Liver (tissue), 9 donors: Measurements from ENCODE around the gene LRRC27. TPM values are rescaled to one million over a fixed set of nuclear protein-coding genes. Genes with fewer than 3 reads are reported as not detected.

Experiments used
- DNase-seq: peaks from one replicate; pipeline ENCODE4 v3.0.0-alpha.2; 2017; ENCODE audit warnings: low spot score
- H3K27ac ChIP-seq, 2 donors: one replicate each; pipeline ENCODE4 v1.7.0; 2013; ENCODE audit warnings: inconsistent platforms in 2 of 2, low read length in 2 of 2, control low read depth in 1 of 2, low read depth in 1 of 2, mild to moderate bottlenecking in 1 of 2
- H3K27me3 ChIP-seq, 4 donors: one replicate each; pipeline versions ENCODE4 v1.6.1 to v1.7.0; 2013; ENCODE audit warnings: low read length in 3 of 4, inconsistent platforms in 1 of 4, mild to moderate bottlenecking in 1 of 4, moderate library complexity in 1 of 4; ENCODE audit not compliant: control insufficient read depth in 4 of 4, insufficient read depth in 4 of 4
- H3K36me3 ChIP-seq, 4 donors: one replicate each; pipeline versions ENCODE4 v1.6.1 to v1.7.0; 2013; ENCODE audit warnings: low read length in 3 of 4, mild to moderate bottlenecking in 3 of 4, low read depth in 1 of 4, moderate library complexity in 1 of 4; ENCODE audit not compliant: control insufficient read depth in 4 of 4, insufficient read depth in 3 of 4
- H3K4me1 ChIP-seq, 4 donors: one replicate each; pipeline versions ENCODE4 v1.6.1 to v1.7.0; 2013; ENCODE audit warnings: low read length in 3 of 4, mild to moderate bottlenecking in 3 of 4, moderate library complexity in 1 of 4; ENCODE audit not compliant: control insufficient read depth in 4 of 4, insufficient read depth in 4 of 4
- H3K4me3 ChIP-seq, 3 donors: one replicate each; pipeline versions ENCODE4 v1.6.1 to v1.7.0; 2013; ENCODE audit warnings: low read length in 3 of 3, control low read depth in 1 of 3, low read depth in 1 of 3, mild to moderate bottlenecking in 1 of 3
- H3K9ac ChIP-seq, 2 donors: one replicate each; pipeline ENCODE4 v1.7.0; 2013; ENCODE audit warnings: low read length in 2 of 2, mild to moderate bottlenecking in 2 of 2, moderate library complexity in 2 of 2, control low read depth in 1 of 2, low read depth in 1 of 2
- H3K9me3 ChIP-seq, 4 donors: one replicate each; pipeline versions ENCODE4 v1.6.1 to v1.7.0; 2013; ENCODE audit warnings: low read length in 3 of 4; ENCODE audit not compliant: control insufficient read depth in 4 of 4
- EGR1 ChIP-seq, 2 donors: IDR thresholded peaks; 2 replicates each; pipeline ENCODE4 v1.6.1; 2016 to 2018; ENCODE audit warnings: antibody characterized with exemption in 2 of 2, low read depth in 2 of 2
- FOXA1 ChIP-seq: IDR thresholded peaks from 2 replicates; pipeline ENCODE4 v1.6.1; 2016; ENCODE audit warnings: antibody characterized with exemption
- FOXA2 ChIP-seq: IDR thresholded peaks from 2 replicates; pipeline ENCODE4 v1.6.1; 2016; ENCODE audit warnings: antibody characterized with exemption
- GABPA ChIP-seq, 2 donors: IDR thresholded peaks in 1 of 2; conservative IDR thresholded peaks in 1 of 2; 2 replicates each; pipeline ENCODE4 v1.6.1; 2016; ENCODE audit warnings: antibody characterized with exemption in 2 of 2, mild to moderate bottlenecking in 1 of 2, moderate library complexity in 1 of 2
- HNF4A ChIP-seq, 2 donors: conservative IDR thresholded peaks; 2 replicates each; pipeline ENCODE4 v1.6.1; 2016; ENCODE audit warnings: antibody characterized with exemption in 2 of 2, mild to moderate bottlenecking in 2 of 2
- HNF4G ChIP-seq: IDR thresholded peaks from 2 replicates; pipeline ENCODE4 v1.6.1; 2016; ENCODE audit warnings: antibody characterized with exemption
- JUND ChIP-seq, 2 donors: IDR thresholded peaks; 2 replicates each; pipeline ENCODE4 v1.6.1; 2016; ENCODE audit warnings: antibody characterized with exemption in 2 of 2
- NR2F2 ChIP-seq: IDR thresholded peaks from 2 replicates; pipeline ENCODE4 v1.6.1; 2016; ENCODE audit warnings: antibody characterized with exemption
- RAD21 ChIP-seq, 2 donors: IDR thresholded peaks; 2 replicates each; pipeline ENCODE4 v1.6.1; 2016; ENCODE audit warnings: antibody characterized with exemption in 2 of 2, mild to moderate bottlenecking in 2 of 2
- RXRA ChIP-seq, 2 donors: IDR thresholded peaks; 2 replicates each; pipeline ENCODE4 v1.6.1; 2017 to 2018; ENCODE audit warnings: antibody characterized with exemption in 2 of 2, mild to moderate bottlenecking in 1 of 2
- SP1 ChIP-seq: IDR thresholded peaks from 2 replicates; pipeline ENCODE4 v1.6.1; 2018; ENCODE audit warnings: antibody characterized with exemption, mild to moderate bottlenecking
- TAF1 ChIP-seq: conservative IDR thresholded peaks from 2 replicates; pipeline ENCODE4 v1.6.1; 2016; ENCODE audit warnings: antibody characterized with exemption, mild to moderate bottlenecking
- YY1 ChIP-seq: IDR thresholded peaks from 2 replicates; pipeline ENCODE4 v1.6.1; 2016; ENCODE audit warnings: antibody characterized with exemption, mild to moderate bottlenecking
- WGBS: extraction: QIAGEN DNeasy Blood & Tissue Kit; methylation state at CpG from one replicate; pipeline ENCODE4 v1.1.7; 2013; 5-methylcytosine and 5-hydroxymethylcytosine counted together
- polyA plus RNA-seq, 2 donors: library from polyadenylated mRNA; stranded (reverse) in 1 of 2; unstranded in 1 of 2; fragments of 200-250 nt in 1 of 2; fragments of >200 nt in 1 of 2; fragmentation: Nextera tagmentation in 1 of 2; extraction: Ambion mirVana in 1 of 2; gene quantifications; one replicate each; pipeline versions ENCODE4 v1.2.1 to v1.2.3, GENCODE V29; 2013 to 2015
- total RNA-seq, 2 donors: library from RNA; depleted of rRNA; stranded (reverse); fragments of >200 nt; gene quantifications; one replicate each; pipeline ENCODE4 v1.2.3, GENCODE V29; 2014
- TF ChIP-seq, protein P1 (sequence below): IDR thresholded peaks from 2 replicates; pipeline ENCODE4 v1.6.1; 2016; ENCODE audit warnings: antibody characterized with exemption
- TF ChIP-seq, protein P2 (sequence below): IDR thresholded peaks from 2 replicates; pipeline ENCODE4 v1.6.1; 2016; ENCODE audit warnings: antibody characterized with exemption
- TF ChIP-seq, protein P3 (sequence below): IDR thresholded peaks from 2 replicates; pipeline ENCODE4 v1.6.1; 2016; ENCODE audit warnings: antibody characterized with exemption
- TF ChIP-seq, protein P4 (sequence below): fragments of 150-350 bp; IDR thresholded peaks from 2 replicates; pipeline ENCODE4 v1.5.1; 2017; ENCODE audit warnings: improper control_type of control experiment, low read depth, low read length; ENCODE audit not compliant: missing input control
- TF ChIP-seq, protein P5 (sequence below): IDR thresholded peaks from 2 replicates; pipeline ENCODE4 v1.6.1; 2016; ENCODE audit warnings: antibody characterized with exemption, mild to moderate bottlenecking
- donor health status: healthy.
- donor health status: healthy.
- donor health status: healthy.
- donor health status: healthy.
- donor health status: healthy.

The LRRC27 gene
- total and polyA plus RNA-seq, 4 donors, result 1.8 to 2.8 (median 2.6) TPM

DNA sequence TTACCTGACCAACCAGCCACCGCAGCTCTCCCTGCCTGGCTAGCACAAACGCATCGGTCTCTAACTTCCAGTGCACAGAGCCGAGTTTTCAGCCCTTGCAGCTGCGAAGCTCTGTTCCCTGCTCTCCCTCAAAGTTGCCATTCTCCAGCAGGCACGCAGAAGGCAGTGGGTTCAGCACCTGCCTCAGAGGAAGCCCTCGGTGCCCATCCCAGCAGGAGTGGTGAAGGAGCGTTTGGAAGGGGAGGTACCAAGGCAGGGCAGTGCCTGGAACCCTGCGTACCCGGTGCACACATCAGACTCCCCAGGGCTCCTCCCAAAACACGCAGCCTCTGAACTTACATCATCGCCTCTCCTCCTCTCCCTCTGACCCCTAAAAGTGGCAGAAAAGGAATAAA is 22.5 kb upstream of the LRRC27 start:
- H3K9me3 ChIP-seq, result peaks cover 0 to 4% (median 0%) of the 10 kb centered on the region in 4 donors
- no peaks in the 10 kb centered on the region for H3K36me3 ChIP-seq
- H3K4me1 ChIP-seq, result peaks cover 6 to 18% (median 10%) of the 10 kb centered on the region in 4 donors
- 71% methylated on average over 12 of the region's 12 CpGs for WGBS
- H3K27ac ChIP-seq, result no peak overlapping the region
- H3K9ac ChIP-seq, result no peak overlapping the region
- no peak for TF ChIP-seq SP1
- no peak for TF ChIP-seq EGR1 (IDR thresholded peaks at IDR 0.05; ENCODE audit: low read depth in 2 of 2)
- no peak for TF ChIP-seq RXRA (IDR thresholded peaks at IDR 0.05)
- no peak for TF ChIP-seq FOXA2
- TF ChIP-seq FOXA1, result no peak
- no peak for TF ChIP-seq GABPA (IDR thresholded peaks at IDR 0.05 in 1 of 2, conservative IDR thresholded peaks at IDR 0.05 in 1 of 2)
- TF ChIP-seq, protein P1, sequence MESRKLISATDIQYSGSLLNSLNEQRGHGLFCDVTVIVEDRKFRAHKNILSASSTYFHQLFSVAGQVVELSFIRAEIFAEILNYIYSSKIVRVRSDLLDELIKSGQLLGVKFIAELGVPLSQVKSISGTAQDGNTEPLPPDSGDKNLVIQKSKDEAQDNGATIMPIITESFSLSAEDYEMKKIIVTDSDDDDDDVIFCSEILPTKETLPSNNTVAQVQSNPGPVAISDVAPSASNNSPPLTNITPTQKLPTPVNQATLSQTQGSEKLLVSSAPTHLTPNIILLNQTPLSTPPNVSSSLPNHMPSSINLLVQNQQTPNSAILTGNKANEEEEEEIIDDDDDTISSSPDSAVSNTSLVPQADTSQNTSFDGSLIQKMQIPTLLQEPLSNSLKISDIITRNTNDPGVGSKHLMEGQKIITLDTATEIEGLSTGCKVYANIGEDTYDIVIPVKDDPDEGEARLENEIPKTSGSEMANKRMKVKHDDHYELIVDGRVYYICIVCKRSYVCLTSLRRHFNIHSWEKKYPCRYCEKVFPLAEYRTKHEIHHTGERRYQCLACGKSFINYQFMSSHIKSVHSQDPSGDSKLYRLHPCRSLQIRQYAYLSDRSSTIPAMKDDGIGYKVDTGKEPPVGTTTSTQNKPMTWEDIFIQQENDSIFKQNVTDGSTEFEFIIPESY, result no peak
- TF ChIP-seq TAF1, result no peak
- TF ChIP-seq HNF4G, result no peak
- no peak for TF ChIP-seq HNF4A (conservative IDR thresholded peaks at IDR 0.05)
- TF ChIP-seq, protein P2, sequence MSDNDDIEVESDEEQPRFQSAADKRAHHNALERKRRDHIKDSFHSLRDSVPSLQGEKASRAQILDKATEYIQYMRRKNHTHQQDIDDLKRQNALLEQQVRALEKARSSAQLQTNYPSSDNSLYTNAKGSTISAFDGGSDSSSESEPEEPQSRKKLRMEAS, result no peak
- no peak for TF ChIP-seq RAD21 (IDR thresholded peaks at IDR 0.05)
- TF ChIP-seq, protein P3, sequence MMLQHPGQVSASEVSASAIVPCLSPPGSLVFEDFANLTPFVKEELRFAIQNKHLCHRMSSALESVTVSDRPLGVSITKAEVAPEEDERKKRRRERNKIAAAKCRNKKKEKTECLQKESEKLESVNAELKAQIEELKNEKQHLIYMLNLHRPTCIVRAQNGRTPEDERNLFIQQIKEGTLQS, result no peak
- TF ChIP-seq, protein P4, sequence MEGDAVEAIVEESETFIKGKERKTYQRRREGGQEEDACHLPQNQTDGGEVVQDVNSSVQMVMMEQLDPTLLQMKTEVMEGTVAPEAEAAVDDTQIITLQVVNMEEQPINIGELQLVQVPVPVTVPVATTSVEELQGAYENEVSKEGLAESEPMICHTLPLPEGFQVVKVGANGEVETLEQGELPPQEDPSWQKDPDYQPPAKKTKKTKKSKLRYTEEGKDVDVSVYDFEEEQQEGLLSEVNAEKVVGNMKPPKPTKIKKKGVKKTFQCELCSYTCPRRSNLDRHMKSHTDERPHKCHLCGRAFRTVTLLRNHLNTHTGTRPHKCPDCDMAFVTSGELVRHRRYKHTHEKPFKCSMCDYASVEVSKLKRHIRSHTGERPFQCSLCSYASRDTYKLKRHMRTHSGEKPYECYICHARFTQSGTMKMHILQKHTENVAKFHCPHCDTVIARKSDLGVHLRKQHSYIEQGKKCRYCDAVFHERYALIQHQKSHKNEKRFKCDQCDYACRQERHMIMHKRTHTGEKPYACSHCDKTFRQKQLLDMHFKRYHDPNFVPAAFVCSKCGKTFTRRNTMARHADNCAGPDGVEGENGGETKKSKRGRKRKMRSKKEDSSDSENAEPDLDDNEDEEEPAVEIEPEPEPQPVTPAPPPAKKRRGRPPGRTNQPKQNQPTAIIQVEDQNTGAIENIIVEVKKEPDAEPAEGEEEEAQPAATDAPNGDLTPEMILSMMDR, result no peak
- TF ChIP-seq NR2F2, result no peak
- no peak for TF ChIP-seq YY1
- H3K27me3 ChIP-seq, result no peaks in the 10 kb centered on the region
- H3K4me3 ChIP-seq, result no peak overlapping the region
- no peak for DNase-seq

DNA sequence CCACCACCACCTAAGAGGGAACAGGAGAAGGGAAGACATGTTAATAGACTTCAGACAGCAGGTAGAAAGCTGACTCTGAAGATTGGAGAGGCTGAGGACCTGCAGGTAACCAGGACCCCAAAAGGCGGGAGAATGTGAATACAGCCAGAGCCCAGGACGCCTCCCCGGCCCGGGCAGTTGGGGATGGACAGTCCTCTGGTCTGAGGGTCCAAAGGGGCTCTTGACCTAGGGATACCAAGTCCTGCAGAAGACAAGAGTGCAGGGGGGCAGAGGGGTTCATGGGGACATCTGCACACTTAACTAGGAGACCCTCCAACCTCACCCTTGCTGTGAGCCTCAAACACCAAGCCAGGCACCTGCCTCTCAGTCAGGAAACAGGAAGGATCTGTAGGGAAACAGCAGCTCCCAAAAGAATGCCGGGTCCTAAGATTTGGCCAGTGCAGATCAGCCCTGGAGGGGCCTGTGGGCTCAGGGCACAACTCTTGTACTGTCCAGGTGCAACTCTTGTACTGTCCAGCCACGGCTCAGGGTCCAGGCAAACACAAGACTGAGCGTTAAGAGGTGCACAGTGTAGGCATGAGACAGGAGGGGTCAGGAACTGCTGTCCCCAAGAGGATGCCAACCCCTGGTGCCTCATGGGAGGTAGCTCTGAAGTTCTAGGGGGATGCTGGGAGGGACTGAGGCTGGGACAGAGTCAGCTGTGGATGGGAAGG is 22.0 kb upstream of the LRRC27 start:
- DNase-seq, result no peak
- TF ChIP-seq YY1 (no peak), FOXA1 (no peak), RAD21 (IDR thresholded peaks at IDR 0.05) (no peak), FOXA2 (no peak), EGR1 (IDR thresholded peaks at IDR 0.05; ENCODE audit: low read depth in 2 of 2) (no peak), HNF4G (no peak), HNF4A (conservative IDR thresholded peaks at IDR 0.05) (no peak), RXRA (IDR thresholded peaks at IDR 0.05) (no peak), GABPA (IDR thresholded peaks at IDR 0.05 in 1 of 2, conservative IDR thresholded peaks at IDR 0.05 in 1 of 2) (no peak), SP1 (no peak), NR2F2 (no peak), JUND (IDR thresholded peaks at IDR 0.05) (no peak)
- TF ChIP-seq, protein P3, result no peak
- TF ChIP-seq, protein P4, result no peak
- TF ChIP-seq, protein P5, sequence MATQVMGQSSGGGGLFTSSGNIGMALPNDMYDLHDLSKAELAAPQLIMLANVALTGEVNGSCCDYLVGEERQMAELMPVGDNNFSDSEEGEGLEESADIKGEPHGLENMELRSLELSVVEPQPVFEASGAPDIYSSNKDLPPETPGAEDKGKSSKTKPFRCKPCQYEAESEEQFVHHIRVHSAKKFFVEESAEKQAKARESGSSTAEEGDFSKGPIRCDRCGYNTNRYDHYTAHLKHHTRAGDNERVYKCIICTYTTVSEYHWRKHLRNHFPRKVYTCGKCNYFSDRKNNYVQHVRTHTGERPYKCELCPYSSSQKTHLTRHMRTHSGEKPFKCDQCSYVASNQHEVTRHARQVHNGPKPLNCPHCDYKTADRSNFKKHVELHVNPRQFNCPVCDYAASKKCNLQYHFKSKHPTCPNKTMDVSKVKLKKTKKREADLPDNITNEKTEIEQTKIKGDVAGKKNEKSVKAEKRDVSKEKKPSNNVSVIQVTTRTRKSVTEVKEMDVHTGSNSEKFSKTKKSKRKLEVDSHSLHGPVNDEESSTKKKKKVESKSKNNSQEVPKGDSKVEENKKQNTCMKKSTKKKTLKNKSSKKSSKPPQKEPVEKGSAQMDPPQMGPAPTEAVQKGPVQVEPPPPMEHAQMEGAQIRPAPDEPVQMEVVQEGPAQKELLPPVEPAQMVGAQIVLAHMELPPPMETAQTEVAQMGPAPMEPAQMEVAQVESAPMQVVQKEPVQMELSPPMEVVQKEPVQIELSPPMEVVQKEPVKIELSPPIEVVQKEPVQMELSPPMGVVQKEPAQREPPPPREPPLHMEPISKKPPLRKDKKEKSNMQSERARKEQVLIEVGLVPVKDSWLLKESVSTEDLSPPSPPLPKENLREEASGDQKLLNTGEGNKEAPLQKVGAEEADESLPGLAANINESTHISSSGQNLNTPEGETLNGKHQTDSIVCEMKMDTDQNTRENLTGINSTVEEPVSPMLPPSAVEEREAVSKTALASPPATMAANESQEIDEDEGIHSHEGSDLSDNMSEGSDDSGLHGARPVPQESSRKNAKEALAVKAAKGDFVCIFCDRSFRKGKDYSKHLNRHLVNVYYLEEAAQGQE, result no peak
- TF ChIP-seq, protein P2, result no peak
- H3K9me3 ChIP-seq, result peaks cover 0 to 4% (median 0%) of the 10 kb centered on the region in 4 donors
- H3K4me3 ChIP-seq, result no peak overlapping the region
- no peaks in the 10 kb centered on the region for H3K36me3 ChIP-seq
- H3K27ac ChIP-seq, result no peak overlapping the region
- H3K27me3 ChIP-seq, result no peaks in the 10 kb centered on the region
- 88% methylated on average over 7 of the region's 7 CpGs for WGBS
- H3K9ac ChIP-seq, result no peak overlapping the region
- H3K4me1 ChIP-seq, result peaks cover 6 to 18% (median 10%) of the 10 kb centered on the region in 4 donors
